ENCODE data around the gene PIGQ. TPM values are rescaled to one million over a fixed set of nuclear protein-coding genes. Genes with fewer than 3 reads are reported as not detected.

The PIGQ gene
- total RNA-seq, 2 donors from 2014 or later: 25.6 to 59.3 TPM

DNA sequence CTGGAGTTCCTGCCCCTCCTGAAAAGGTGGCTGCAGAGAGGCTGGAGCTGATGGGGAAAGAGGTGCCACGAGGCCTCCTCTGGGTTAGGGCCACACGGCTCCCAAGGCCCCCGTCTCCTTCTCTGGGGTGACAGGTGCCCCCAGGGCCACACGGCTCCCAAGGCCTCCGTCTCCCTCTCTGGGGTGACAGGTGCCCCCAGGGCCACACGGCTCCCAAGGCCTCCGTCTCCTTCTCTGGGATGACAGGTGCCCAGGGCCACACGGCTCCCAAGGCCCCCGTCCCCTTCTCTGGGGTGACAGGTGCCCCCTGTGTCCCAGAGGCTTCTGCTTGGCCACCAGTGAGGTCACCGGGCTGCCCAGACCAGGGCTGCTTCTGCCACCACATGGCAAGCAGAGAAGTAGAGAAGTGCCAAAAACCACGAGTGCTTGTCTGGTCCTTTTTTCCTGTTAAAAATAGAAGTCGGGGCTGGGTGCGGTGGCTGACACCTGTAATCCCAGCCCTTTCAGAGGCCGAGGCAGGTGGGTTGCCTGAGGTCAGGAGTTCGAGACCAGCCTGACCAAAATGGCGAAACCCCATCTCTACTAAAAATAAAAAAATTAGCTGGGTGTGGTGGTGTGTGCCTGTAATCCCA lies 38.2 kb upstream of the PIGQ start:
- Histone ChIP-seq H3K27ac (no peak overlapping the region), H3K9me3 (no peaks in the 10 kb centered on the region), H3K4me3 (no peak overlapping the region), H3K4me1 (peaks cover 20% of the 10 kb centered on the region), H3K9ac (ENCODE audit: low read depth in 2 of 2, low read length in 2 of 2) (no peak overlapping the region), H3K36me3 (no peaks in the 10 kb centered on the region), H3K27me3 (no peaks in the 10 kb centered on the region)
- TF ChIP-seq, protein P1, sequence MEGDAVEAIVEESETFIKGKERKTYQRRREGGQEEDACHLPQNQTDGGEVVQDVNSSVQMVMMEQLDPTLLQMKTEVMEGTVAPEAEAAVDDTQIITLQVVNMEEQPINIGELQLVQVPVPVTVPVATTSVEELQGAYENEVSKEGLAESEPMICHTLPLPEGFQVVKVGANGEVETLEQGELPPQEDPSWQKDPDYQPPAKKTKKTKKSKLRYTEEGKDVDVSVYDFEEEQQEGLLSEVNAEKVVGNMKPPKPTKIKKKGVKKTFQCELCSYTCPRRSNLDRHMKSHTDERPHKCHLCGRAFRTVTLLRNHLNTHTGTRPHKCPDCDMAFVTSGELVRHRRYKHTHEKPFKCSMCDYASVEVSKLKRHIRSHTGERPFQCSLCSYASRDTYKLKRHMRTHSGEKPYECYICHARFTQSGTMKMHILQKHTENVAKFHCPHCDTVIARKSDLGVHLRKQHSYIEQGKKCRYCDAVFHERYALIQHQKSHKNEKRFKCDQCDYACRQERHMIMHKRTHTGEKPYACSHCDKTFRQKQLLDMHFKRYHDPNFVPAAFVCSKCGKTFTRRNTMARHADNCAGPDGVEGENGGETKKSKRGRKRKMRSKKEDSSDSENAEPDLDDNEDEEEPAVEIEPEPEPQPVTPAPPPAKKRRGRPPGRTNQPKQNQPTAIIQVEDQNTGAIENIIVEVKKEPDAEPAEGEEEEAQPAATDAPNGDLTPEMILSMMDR (IDR thresholded peaks at IDR 0.05): no peak
- no peak for DNase-seq
- intact Hi-C loops (cut with DNase I): no loop called here

DNA sequence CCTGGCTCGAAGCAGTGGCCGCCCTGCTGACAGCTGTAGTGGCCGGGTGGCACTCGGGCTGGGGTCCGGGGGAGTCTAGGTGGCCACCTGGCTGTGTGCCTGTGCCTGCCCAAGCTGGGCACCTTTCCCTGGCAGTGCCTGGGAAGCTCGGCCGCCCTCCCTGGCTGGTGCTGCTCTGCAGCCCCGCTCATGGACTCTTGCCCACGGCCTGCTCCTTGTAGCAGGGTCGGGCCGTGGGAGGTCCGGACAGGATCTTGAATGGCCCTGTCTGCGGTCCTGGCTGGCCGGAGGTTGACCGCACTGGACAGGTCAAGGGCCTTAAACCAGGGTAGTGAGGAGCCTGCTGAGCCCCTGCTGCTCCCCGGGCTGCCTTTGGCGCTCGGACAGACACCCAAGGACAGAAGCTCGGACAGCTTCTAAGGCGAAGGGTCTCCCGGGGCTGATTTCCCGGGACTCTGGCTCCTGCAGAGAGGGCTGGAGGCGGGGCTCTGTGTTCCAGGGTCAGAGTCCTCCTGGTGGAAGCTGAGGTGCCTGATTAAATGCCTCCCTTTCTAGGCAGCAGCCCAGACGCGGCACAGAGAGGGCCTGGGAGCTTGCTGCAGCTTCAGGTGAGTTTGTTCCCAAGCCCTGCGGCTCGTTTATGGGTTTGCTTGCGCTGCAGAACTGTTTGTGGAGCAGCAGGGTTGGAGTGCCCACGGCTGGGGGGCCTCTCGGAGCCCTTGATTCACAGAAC lies 36.2 kb upstream of the PIGQ start:
- no peaks in the 10 kb centered on the region for H3K9me3 ChIP-seq
- peak; percentile 89 for DNase-seq
- TF ChIP-seq, protein P1 (IDR thresholded peaks at IDR 0.05): no peak
- peak overlapping the region; percentile 23 for H3K4me3 ChIP-seq
- no peaks in the 10 kb centered on the region for H3K27me3 ChIP-seq
- peak overlapping the region; percentile 86 for H3K27ac ChIP-seq
- intact Hi-C loops (cut with DNase I): no loop called here
- H3K4me1 ChIP-seq: peaks cover 18% of the 10 kb centered on the region
- no peaks in the 10 kb centered on the region for H3K36me3 ChIP-seq
- peak overlapping the region; percentile 72 to 84 for H3K9ac ChIP-seq (ENCODE audit: low read depth in 2 of 2, low read length in 2 of 2)

- Histone ChIP-seq H3K4me3 (peak overlapping the region; percentile 23), H3K36me3 (no peaks in the 10 kb centered on the region), H3K4me1 (peaks cover 17% of the 10 kb centered on the region), H3K27ac (peak overlapping the region; percentile 86), H3K9me3 (no peaks in the 10 kb centered on the region), H3K27me3 (no peaks in the 10 kb centered on the region), H3K9ac (ENCODE audit: low read depth in 2 of 2, low read length in 2 of 2) (peak overlapping the region; percentile 72 to 84)
- TF ChIP-seq, protein P1 (IDR thresholded peaks at IDR 0.05): no peak
- DNase-seq: peak; percentile 93
- intact Hi-C loops (cut with DNase I): no loop called here
Observed at GRCh38 chr16:534135-534534, 35.6 kb upstream of the PIGQ start.

DNA sequence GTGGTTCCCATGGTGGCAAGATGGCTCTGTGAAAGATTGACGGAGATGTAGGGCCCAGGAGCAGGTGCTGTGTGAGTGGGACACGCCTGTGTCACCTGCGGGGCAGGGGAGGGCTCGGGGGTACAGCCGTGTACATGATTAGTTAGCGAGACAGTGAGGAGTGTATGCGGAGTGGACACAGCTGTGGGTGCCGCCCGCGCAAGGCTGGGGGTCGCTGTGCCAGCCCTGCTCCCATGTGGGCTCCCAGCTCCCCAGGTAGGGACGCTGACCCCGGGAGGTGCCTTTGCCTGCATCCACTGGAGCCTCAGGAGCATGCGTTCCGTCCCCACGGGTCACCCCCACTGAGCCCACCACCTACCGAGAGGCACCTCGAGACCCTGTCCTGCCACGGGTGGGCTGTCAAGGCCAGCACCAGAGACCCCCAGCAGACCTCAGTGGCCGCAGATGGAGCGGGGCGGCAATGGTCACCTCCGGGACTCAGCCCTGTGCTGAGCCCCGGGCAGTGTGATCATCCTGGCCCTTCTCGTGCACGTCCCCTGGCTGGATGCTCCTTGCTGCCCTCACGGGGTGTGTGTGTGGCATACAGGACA lies 34.8 kb upstream of the PIGQ start:
- H3K36me3 ChIP-seq: no peaks in the 10 kb centered on the region
- H3K4me1 ChIP-seq: peaks cover 10% of the 10 kb centered on the region
- H3K27me3 ChIP-seq: no peaks in the 10 kb centered on the region
- no peak for DNase-seq
- H3K4me3 ChIP-seq: peak overlapping the region; percentile 23
- H3K9ac ChIP-seq (ENCODE audit: low read depth in 2 of 2, low read length in 2 of 2): peak overlapping the region; percentile 57 to 84
- intact Hi-C loops (cut with DNase I): no loop called here
- peak overlapping the region; percentile 86 for H3K27ac ChIP-seq
- no peaks in the 10 kb centered on the region for H3K9me3 ChIP-seq
- TF ChIP-seq, protein P1 (IDR thresholded peaks at IDR 0.05): no peak

GRCh38 chr16:535446-536405 lies 34.0 kb upstream of the PIGQ start:
- Histone ChIP-seq H3K9ac (ENCODE audit: low read depth in 2 of 2, low read length in 2 of 2) (peak overlapping the region; percentile 57 to 84), H3K4me3 (no peak overlapping the region), H3K4me1 (peaks cover 8% of the 10 kb centered on the region), H3K27ac (peak overlapping the region; percentile 86), H3K36me3 (no peaks in the 10 kb centered on the region), H3K27me3 (no peaks in the 10 kb centered on the region), H3K9me3 (no peaks in the 10 kb centered on the region)
- DNase-seq: peak; percentile 87
- intact Hi-C loops (cut with DNase I): no loop called here
- TF ChIP-seq, protein P1 (IDR thresholded peaks at IDR 0.05): no peak

Measured in colonic mucosa (tissue), 4 donors.